Stimulated activated CD4-positive, alpha-beta T cell treated with anti-CD3 and anti-CD28 coated beads, Interleukin-15, amount 100 ng/mL, for 24 hours (primary cell): ENCODE results near the gene RMDN3.

Source experiments
- DNase-seq: peaks from one replicate; pipeline ENCODE4 v3.0.0-alpha.2; 2020

RMDN3 gene

DNA sequence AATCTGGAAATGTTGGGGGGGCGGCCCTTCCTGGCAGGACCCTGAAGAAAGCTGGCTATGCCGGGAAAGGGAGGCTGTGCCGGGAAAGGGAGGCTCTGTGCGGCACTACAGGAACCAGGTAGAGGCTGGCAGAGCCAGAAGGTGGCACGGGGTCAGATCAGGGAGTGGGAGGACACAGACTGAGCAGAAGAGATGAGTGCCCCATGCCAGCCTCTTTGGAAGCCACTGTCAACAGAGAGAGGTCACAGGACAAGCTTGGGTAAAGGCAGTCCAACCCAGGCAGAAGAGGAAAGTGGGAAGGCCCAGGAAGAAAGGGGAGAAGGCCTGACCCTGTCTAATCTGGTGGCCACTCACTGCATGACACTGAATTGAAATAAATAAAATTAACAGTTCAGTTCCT, 16.2 kb upstream of the RMDN3 start:
- no peak for DNase-seq

DNA sequence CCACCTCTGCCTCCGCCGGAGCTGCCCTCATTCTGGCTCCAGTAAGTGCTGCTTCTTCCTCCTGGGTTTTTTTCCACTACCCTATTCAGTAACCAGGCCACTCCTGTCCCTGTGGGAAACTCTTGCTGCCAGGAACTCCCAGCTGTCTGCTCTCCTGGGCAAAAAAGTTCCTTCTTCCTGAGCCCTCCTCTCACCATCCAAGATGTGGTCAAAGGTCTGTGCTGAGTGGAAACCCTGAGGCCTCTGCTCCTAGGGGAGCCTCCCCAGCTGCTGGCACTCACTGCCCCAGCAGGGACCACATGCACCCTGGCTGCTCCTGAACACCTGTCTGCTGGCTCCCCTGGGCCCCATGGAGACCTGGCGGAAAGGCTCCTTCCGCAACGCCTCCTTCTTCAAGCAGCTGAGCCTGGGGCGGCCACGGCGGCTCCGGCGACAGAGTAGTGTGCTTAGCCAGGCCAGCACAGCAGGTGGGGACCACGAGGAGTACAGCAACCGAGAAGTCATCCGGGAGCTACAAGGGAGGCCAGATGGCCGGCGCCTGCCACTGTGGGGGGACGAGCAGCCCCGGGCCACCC, 15.2 kb upstream of the RMDN3 start:
- no peak for DNase-seq

DNA sequence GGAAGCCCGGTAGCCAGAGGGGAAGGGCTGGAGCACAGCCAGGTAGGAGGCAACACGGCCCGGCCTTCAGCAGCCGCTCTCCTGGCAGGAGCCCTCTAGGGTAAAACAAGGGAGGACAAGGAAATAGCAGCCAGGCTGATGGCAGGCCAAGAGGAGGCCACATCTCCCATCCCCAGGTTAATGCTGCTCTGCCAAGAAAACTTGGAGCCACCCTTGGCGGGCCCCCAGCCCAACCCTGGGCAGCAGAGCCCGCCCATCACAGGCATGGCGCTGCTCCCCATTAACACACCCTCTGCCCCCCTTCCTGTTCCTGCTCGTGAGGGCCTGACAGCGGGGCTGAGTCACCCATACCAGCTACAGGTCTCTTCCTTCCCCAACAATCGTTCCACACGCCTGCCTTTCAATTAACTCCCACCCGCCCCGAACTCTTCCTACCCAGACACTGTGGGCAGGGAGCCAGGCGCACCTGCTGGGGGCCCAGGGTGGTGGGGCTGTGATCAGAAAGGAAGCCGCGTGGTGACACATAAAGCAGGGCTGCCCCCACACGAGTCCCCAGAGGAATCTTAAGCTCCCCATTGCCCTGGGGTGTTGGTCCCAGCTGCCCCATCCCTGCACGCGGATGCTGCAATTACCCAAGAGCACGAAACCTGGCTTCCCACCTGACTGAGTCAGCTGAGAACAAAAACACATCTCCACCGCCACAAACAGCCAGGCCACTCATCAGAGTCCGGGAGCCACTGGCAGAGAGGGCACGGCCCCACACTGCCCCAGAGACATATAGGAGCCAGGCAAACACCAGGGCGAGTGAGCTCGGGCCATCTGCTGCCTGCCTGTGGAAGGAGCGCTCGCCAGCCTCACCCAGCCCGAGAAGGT, 14.5 kb upstream of the RMDN3 start, which contains the start of gene C15orf62:
C15orf62 (plus strand) TSS at position 707 of the 873 bp plus-strand sequence. CDS start 516 bp downstream, outside the sequence.
- peak; percentile 80 for DNase-seq

DNA sequence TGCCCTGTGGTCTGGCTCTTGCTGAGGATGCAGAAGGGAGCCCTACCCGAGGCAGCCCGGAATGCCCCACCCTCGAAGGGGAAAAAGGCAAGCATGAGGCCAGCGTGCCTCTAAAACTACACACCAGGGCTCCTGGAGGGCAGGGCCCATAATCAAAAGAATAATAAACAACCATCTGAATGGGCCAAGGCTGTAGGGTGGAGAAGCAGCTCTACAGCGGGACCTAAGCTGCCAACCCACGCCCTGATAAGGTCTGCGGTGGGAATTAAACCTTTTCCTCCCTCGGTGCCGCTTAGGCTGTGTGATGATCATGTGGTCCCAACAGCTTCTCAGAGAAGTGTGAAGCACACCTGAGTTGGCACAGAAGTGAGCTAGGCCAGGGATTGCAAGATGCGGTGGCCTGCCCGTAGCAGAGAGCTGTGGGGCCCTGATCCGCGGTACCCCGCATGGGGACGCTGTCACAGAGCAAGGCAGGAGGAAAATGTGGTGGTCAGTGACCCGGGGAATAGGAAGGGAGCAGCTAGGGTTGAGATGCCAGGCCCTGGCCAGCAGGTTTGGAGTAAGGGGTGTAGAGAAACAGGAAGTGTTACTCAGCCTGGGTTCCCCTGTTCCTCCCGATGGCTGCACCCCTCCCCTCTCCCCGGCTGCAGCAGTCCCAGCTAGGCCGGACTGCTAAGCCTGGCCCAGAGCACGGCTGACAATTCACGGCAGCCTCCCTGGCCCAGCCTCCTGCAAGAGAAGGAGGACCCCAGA, 13.6 kb upstream of the RMDN3 start:
- no peak for DNase-seq

DNA sequence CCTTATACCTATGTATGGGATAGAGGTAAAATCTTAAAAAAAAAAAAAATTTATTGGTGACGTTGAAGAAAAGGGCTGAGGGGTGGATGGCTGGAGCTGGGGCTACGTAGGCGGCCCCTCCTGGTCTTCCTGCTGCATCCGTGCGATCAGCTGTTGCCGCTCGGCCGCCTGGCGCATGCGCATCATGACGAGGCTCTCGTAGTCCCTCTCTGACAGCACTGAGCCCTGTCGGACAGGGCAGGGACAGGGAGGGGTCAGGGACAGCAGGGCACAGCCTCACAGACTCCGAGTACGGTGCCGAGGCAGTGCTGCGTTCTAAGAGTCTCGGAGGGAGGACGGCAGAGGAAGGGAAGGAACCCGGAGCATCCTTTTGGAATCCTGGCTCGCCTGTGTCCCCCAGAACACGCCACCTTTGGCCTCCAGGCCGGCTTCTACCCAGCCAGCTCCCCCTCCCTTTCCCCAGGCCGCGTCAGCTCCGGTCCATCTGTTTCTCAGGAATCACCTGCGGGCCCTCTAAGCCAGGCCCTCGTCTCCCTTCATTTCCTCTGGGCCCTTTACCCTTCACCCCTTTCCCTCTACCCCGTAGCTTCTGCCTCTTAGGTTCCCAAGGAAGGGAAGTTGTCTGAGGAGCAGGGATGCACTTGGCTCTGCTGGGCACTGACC, 12.9 kb upstream of the RMDN3 start:
- no peak for DNase-seq

DNA sequence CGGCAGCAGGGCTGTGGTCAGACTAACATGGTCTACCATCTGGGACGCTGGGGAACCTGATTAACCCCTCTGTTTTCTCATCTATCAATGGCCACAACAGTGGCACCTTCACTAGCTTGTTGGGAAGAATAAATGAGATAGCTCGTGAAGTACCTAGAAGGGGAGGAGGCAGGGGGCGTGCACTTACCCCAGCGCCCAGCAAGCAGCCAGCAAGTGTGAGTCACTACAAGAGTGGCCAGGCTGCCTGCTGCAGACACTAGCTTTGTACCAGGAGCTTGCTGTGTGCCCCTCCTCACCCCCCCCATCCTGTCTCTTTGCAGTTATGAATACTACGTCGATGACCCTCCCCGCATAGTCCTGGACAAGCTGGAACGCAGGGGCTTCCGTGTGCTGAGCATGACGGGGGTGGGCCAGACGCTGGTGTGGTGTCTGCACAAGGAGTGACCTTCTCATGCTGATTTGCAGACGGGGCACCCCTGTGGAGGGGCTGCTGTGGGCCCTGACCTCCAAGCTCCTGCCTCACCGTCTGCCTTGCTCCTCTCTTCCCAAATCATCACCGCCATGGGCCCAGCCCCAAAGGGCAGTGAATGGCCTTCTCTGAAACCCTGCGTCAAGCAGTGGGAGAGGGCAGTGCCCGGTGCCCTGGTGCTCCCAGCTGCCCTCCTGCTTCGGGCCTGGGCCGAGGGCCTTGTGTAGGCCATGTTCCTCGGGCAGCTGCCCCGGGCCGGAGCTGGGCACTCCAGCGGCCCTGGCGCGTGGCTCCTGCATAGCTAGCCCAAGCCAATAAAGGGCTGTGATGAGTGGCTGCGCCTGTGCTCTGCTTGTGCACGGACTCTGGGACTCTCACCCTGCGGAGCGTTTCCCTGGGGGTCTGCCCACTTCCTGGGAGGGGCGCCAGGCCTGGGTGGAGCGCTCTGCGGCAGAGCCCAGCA, 12.1 kb upstream of the RMDN3 start:
- no peak for DNase-seq

DNA sequence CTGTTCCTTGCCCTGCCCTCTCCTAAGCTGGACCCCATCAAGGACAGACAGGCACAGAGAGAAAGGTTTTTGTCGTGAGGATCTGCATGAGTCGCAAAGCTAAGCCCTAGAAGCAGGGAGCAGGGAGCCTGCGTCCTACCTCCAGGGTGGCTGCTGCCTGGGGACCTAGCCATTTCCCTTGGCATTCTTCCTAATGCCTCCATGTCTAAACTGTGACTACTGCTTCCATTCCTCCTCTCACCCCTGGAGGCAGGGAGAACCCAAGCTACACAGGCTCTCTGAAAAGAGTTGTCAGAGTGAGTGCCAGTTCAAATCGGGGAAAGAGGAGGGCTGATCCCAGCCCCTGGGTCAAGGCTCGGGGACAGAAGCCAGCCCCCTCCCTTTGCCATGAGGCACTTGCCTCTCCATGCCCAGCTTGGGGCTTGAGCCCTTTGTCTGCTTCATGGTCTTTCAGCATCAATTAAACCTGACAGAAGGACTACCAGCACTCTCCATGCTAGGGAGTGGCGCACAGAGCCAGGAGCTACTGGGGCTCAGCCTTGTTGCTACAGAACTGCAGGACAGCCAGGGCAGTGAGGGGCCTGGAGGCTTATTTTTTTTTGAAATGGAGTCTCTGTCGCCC, 11.3 kb upstream of the RMDN3 start:
- no peak for DNase-seq

DNA sequence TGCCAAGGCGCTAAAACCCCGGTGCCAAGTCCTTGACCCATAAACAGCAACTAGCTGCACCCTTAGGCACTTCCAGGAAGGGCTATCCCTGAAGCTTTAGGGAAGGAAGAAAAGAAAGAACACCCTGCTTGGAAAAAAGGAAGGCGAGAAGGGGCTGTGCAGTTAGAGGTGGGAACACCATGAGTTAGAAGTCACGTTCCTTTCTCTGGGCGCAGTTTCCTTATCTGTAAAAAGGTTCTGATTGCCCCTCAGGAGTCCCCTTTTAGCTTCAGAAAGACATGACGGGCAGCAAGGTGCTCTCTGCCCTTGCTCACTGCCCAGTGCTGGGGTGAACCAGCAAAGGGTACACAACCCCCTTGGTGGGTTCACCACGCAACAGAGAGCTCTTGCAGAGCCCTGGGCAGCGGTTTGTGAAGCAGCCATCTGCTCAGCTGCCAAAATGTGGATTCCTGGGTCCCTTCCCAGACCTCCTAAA, 9.6 kb upstream of the RMDN3 start:
- no peak for DNase-seq

DNA sequence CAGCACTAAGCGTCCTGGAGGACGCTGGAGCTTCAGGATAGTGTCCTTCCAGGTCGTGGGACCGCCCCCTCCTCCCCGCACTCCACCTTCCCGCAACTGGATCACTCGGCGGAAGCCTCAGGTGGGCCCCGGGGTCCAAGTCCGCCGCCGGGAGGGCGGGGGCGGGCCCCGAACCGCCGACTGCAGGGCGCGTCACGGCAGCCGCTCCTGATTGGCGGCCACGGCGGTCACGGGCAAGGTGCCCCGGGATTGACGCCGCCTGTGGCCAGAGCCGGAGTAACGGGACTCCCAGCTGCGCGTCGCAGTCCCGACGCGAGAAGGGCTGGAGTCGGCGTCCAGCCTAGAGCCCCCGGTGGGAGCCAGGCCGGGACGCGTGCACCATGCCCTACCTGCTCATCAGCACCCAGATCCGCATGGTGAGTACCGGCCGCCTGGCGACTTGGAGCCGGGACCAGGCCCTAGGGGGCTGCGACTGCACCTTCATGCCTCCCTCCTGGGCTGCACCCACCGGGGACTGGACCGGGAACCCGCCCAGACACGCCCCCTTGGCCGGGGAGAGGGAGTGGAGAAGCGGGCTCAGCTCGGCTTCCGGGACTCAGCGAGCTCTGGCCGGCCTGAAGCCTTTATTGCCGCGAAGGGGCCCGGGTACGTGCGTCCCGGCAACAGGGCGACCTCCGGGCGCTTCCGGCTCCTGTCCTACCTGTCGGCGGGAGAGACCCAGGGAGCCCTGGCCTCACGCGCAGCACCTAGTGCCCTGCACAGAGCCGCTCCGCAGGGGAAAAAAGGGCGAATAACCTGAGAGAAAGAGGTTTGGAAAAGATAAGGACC, 9.0 kb upstream of the RMDN3 start, which contains the start of gene GCHFR:
GCHFR (plus strand) TSS at position 268 of the 828 bp plus-strand sequence; CDS start at position 381, 113 bp downstream.
- DNase-seq = peak; percentile 80

DNA sequence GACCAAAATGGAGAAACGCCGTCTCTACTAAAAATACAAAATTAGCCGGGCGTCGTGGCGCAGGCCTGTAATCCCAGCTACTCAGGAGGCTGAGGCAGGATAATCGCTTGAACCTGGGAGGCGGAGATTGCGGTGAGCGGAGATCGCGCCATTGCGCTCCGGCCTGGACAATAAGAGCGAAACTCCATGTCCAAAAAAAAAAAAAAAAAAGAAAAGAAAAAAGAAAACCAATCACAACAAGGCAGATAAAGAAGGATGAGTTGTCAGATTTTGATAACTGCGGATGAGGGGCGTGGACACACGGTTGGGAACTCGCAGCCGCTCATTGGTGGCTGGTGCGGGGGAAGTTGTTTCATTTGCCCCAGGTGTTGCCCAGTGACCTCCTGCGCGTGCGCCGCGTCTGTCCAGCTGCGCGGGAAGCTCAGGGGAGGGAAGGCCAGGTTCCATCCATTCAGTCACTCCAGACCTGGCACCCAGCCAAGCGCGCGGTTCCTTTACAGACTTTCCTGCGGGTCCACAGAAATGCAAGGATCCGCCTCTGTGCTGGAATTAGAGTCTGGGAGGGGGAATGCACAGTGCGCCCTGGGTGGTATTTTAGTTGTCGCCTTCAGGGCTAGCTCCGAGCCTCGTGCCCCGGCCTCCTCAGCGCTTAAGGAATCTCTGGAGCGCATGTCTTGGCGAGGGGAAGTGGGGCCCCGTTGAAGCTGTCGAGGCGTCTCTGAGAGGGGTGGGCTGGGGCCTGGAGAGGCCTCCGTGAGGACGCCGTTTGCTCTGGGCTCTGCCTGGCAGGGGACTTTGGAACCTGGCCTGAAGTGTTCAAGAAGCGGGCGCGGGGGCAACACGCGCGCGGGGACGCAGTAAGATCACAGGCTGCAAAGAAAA, 8.1 kb upstream of the RMDN3 start:
- DNase-seq = peak; percentile 70

DNA sequence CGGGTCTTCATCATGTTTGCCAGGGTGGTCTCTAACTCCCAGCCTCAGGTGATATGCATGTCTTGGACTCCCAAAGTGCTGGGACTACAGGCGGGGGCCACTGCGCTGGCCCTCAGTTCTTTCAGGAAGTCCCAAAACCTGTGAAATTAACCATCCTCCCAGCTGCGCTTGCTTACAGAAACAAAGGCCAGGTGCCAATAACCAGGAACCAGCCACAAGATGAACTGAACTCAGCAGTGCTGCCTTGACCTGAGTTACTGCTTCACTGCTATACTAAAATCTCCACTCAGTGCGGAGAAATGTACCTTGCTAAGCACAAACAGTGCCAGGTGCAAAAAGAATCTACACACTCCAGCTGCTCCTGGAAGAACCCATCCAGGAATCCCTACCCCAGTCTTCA, 4.9 kb upstream of the RMDN3 start:
- no peak for DNase-seq

DNA sequence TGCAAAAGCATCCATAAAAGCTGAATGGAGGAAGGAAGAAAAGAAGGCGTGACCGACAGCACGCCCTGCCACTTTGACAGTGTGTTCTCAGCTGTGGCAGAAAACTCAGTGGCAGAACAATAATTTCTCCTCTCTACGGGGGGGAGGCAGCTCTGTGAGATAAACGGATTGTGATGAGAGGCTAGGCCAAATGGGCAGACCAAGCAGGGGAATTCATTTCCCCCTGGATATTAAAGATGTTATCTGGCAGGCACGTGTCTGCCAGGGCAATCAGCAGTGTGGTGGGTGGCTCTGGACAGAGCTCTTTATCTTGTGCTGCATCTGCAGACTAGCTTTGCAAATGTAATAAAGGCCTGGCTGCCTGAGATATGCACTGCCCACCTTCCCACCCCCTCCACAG, 1.9 kb upstream of the RMDN3 start:
- no peak for DNase-seq

DNA sequence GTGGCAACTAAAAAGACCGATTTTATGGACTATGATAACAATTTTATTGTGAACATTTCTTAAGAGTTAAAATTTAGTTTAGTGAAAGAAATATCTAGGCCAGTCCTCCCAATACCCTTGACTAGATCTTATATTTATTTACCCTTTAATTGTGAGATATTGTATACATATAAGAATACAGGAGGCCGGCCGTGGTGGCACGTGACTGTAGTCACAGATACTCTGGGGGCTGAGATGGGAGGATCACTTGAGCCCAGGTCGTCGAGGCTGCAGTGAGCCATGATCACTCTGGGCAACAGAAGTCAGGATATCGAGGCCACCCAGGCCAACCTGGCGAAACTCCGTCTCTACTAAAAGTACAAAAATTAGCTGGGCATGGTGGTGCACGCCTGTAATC, 756 bp upstream of the RMDN3 start:
- peak; percentile 30 for DNase-seq

DNA sequence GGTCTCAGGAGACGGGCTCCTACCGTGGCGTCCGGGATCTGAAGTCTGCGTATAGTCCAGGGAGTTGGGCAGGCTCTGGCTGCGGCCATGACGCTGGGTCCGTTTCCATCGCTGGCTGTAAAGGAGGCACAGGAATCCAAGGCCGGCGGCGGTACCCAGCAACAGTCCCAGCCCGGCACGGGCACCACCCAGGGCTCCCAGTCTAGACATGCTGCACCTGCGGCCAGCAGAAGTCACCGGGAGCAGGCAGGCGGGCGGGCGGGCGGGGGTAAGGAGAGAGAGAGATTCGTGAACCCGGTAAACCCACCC, 526 bp downstream of the RMDN3 start:
- peak; percentile 28 for DNase-seq

DNA sequence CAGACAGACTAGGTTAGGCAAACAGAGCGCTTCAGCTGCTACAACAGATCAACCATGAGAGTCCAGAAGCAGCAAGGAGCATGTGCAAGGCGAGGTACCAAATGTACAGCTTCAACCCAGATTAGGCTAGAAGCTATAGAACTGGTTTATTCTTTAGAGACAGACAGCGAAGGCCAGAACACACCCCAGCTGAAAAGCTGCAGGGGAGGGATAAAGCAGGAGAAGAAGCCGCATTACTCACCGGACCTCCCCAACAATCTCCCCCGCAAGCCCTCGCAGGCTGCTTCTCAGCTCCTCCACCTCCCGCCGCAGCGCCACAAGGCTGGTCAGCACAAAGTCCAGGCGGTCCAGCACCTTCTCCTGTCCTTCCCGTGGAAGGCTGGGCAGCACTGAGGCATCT, 3.3 kb downstream of the RMDN3 start:
- no peak for DNase-seq

DNA sequence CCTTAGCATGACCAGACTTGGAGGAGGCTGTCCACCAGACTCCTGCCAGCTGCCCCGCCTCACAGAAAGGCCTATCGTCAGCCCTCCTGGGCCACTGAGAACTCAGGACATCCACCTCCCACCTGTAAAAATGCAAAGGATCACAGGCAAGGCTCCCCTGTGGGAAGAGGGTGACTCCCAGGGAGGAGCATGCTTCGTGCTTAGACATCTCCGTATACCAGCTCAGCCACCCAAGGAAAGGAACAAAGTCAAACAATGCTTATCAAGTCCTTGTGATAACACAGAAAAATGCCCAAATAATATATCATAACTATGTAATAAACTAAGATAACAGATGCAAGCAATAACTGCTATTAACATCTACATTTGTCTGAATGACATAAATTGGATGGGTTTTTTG, 4.2 kb downstream of the RMDN3 start:
- no peak for DNase-seq

DNA sequence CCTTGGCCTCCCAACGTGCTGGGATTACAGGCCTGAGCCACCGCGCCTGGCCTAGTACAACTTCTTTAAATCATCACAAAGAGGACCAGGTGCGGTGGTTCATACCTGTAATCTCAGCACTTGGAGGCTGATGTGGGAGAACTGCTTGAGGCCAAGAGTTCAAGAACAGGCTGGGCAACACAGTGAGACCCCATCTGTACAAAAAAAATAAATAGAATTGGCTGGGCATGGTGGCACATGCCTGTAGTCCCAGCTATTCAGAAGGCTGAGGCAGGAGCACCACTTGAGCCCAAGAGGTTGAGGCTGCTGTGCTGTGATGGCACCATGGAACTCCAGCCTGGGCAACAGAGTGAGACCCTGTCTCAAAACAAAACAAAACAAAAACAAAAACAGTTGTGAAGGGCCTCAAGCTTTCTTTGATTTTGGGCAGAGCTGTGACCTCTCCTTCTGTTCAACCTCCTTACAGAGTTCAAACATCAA, 5.9 kb downstream of the RMDN3 start:
- no peak for DNase-seq

DNA sequence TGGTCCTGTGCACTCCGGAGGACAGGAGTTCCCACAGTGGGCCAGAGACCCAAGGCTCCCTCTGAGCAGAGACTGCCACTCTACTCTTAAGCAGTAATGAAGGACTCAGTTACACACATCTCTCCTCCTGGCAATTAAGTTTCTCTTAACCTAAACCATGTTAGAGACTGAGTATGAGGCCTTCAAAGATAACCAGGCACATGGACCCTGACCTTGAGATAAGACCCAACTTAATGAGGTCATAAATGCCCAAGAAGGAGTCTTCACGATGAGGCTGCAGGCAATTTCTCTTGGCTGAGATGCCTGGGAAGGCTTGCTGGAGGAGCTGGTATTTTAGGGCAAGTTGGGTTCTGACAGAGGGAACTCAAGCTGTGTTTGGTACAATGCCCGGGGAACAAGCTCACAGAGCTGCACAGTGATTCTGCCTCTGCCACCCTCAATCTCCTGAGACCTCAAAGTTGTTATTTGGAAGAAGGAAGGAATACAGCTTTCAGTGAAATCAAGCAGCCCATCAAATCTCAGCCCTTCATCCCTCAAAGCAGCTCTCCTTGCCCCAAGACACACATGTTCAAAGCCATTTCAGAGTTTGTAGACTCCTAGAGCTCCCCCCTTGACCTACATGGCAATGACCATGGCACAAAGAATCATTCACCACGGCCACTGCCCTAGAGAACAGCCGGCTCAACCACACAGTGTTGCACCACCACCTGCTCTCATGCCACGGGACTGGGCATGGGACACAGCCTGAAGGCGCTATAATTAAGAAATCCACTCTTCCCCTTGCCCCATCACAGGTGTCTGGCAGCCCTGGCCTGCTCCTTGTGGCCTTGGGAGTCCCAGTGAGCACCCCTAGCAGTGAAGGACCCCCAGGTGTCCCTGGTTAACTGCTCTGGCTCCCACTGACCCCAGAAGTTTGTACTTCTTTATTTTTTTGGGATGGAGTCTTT, 7.1 kb downstream of the RMDN3 start:
- DNase-seq = no peak
